CD4-positive, alpha-beta T cell treated with Interleukin-15 for 4 hours (primary cell): ENCODE measurements around the gene KLK2.

ENCODE experiments used
- DNase-seq: peaks from one replicate; pipeline ENCODE4 v3.0.0-alpha.2; 2020; ENCODE audit warnings: low spot score

KLK2 gene

DNA sequence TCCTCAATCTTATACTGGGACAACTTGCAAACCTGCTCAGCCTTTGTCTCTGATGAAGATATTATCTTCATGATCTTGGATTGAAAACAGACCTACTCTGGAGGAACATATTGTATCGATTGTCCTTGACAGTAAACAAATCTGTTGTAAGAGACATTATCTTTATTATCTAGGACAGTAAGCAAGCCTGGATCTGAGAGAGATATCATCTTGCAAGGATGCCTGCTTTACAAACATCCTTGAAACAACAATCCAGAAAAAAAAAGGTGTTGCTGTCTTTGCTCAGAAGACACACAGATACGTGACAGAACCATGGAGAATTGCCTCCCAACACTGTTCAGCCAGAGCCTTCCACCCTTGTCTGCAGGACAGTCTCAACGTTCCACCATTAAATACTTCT, 22.5 kb upstream of the KLK2 start:
- DNase-seq, result no peak

GRCh38 chr19:50851620-50852019, 21.6 kb upstream of the KLK2 start:
- no peak for DNase-seq

- DNase-seq, result no peak
Observed at GRCh38 chr19:50854636-50855410, 18.4 kb upstream of the KLK2 start, which contains the start of gene KLK3. Gene KLK3, plus strand, starts transcription at chr19:50854915. Its CDS starts 41 bp downstream, at chr19:50854956.

GRCh38 chr19:50857366-50857765, 15.9 kb upstream of the KLK2 start:
- DNase-seq, result no peak

- DNase-seq, result no peak
Observed at GRCh38 chr19:50858886-50859285, 14.4 kb upstream of the KLK2 start.

DNA sequence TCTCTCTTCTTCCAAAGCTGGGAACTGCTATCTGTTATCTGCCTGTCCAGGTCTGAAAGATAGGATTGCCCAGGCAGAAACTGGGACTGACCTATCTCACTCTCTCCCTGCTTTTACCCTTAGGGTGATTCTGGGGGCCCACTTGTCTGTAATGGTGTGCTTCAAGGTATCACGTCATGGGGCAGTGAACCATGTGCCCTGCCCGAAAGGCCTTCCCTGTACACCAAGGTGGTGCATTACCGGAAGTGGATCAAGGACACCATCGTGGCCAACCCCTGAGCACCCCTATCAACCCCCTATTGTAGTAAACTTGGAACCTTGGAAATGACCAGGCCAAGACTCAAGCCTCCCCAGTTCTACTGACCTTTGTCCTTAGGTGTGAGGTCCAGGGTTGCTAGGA, 13.4 kb upstream of the KLK2 start:
- no peak for DNase-seq

- DNase-seq, result no peak
Observed at GRCh38 chr19:50861010-50861409, 12.2 kb upstream of the KLK2 start.

DNA sequence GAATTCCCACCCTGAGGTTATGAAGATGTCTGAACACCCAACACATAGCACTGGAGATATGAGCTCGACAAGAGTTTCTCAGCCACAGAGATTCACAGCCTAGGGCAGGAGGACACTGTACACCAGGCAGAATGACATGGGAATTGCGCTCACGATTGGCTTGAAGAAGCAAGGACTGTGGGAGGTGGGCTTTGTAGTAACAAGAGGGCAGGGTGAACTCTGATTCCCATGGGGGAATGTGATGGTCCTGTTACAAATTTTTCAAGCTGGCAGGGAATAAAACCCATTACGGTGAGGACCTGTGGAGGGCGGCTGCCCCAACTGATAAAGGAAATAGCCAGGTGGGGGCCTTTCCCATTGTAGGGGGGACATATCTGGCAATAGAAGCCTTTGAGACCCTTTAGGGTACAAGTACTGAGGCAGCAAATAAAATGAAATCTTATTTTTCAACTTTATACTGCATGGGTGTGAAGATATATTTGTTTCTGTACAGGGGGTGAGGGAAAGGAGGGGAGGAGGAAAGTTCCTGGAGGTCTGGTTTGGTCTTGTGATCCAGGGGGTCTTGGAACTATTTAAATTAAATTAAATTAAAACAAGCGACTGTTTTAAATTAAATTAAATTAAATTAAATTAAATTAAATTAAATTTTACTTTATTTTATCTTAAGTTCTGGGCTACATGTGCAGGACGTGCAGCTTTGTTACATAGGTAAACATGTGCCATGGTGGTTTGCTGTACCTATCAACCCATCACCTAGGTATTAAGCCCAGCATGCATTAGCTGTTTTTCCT, 11.5 kb upstream of the KLK2 start:
- DNase-seq, result no peak

- no peak for DNase-seq
Observed at GRCh38 chr19:50869479-50869878, 3.8 kb upstream of the KLK2 start.

GRCh38 chr19:50870417-50871089, 2.7 kb upstream of the KLK2 start:
- no peak for DNase-seq

DNA sequence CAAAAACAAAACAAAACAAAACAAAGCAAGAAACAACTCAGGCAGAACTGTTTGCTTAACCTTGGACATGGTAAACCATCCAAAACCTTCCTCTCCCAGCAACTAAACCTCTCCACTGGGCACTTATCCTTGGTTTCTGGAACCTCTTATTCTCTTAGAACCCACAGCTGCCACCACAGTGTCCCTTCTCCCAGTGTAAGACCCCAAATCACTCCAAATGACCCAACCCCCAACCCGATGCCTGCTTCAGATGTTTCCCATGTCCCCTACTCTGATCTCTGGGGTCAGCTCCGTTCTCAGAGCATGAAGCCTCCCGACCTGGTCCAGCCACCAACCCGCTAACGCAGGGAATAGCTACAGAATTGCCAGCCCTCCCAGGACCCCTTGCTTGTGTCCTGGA, 972 bp downstream of the KLK2 start:
- no peak for DNase-seq

GRCh38 chr19:50875795-50876422, 2.7 kb downstream of the KLK2 start:
- DNase-seq, result no peak

- no peak for DNase-seq
Observed at GRCh38 chr19:50876456-50876855, 3.2 kb downstream of the KLK2 start.

DNA sequence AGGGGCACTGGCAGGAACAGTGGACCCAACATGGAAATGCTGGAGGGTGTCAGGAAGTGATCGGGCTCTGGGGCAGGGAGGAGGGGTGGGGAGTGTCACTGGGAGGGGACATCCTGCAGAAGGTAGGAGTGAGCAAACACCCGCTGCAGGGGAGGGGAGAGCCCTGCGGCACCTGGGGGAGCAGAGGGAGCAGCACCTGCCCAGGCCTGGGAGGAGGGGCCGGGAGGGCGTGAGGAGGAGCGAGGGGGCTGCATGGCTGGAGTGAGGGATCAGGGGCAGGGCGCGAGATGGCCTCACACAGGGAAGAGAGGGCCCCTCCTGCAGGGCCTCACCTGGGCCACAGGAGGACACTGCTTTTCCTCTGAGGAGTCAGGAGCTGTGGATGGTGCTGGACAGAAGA, 4.1 kb downstream of the KLK2 start:
- no peak for DNase-seq

DNA sequence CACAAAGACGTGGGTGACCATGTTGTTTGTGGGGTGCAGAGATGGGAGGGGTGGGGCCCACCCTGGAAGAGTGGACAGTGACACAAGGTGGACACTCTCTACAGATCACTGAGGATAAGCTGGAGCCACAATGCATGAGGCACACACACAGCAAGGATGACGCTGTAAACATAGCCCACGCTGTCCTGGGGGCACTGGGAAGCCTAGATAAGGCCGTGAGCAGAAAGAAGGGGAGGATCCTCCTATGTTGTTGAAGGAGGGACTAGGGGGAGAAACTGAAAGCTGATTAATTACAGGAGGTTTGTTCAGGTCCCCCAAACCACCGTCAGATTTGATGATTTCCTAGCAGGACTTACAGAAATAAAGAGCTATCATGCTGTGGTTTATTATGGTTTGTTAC, 5.6 kb downstream of the KLK2 start:
- DNase-seq, result no peak

DNA sequence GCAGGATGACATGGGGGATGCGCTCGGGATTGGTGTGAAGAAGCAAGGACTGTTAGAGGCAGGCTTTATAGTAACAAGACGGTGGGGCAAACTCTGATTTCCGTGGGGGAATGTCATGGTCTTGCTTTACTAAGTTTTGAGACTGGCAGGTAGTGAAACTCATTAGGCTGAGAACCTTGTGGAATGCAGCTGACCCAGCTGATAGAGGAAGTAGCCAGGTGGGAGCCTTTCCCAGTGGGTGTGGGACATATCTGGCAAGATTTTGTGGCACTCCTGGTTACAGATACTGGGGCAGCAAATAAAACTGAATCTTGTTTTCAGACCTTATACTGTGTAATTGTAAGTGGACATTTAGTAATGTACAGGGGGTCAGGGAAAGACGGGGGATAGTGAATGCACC, 7.0 kb downstream of the KLK2 start:
- no peak for DNase-seq

- no peak for DNase-seq
Observed at GRCh38 chr19:50882188-50882587, 8.9 kb downstream of the KLK2 start.

DNA sequence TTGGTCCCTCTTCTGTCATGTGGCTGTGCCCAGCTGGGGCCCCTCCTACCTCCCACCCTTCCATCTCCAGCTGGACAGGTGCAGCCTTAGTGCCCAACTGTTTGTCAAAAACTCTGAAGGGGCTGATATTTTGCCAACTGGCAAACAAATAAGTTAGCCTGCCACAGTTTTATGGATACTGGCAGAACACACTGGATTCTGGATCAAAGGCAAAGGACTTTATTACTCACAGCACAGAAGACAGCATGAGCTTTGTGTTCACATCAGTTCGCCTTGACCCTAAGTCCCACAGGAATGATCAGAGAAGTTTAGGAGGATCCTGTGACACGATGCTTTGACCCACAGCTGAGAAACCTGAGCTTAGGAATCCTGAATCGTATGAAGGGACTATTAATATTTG, 16.4 kb downstream of the KLK2 start:
- DNase-seq, result no peak

- no peak for DNase-seq
Observed at GRCh38 chr19:50890422-50891252, 17.4 kb downstream of the KLK2 start.

DNA sequence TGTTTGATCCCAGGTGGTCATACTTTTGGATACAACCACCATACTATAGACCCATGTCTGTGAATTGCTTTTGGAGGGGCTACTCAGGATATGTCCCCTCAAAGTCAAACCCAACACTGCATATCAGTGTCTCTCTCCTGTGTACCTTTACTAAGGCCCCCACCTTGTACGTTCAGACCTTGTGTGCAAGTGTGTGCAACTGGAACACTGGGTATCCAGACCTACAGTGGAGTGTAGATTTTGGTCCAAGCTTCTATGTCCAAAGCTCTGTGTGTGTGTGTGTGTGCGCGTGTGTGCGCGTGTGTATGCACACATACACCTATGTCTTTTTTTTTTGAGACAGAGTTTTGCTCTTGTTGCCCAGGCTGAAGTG, 18.0 kb downstream of the KLK2 start:
- no peak for DNase-seq

DNA sequence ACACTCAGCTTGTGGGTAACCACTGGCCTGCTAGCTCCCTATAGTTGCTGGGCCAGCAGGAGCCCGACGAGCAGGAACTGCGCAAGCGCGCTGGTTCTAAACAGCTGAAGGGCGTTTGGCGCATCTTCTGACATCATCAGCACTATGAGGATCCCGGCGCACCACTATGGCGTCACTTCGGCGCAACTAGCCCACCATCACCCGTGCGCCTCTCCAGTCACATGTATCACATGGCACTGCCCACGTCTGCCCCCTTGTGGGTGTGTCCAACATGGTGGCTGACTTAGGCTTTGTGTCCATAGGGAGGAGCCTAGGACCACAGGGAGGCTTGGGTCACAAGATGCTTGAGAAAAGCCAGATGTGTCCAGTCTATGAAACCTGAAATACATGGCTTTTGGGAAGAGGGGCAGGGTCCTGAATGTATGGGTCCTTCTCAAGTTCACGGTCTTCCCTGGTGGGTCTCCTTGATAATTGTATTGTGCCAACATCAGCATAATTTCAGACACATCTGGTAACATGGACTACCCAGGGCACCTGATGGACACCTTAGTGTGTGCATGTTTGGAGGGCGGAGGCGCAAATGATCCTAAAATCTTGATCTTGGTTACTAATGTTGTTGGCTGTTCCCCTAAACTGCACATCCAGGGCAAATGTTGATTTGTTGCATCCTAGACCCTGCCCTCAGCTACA, 20.0 kb downstream of the KLK2 start:
- no peak for DNase-seq
